Uterus (tissue), 4 donors: ENCODE data around the gene ZNF574. TPM values are rescaled to one million over a fixed set of nuclear protein-coding genes. Genes with fewer than 3 reads are reported as not detected.

Experiments used
- DNase-seq, 2 donors: peaks; one replicate each; pipeline ENCODE4 v3.0.0-alpha.2; 2019 to 2020
- H3K27ac ChIP-seq, 2 donors: fragments of 200-600 bp; sonication (generic); 1 replicate in 1 of 2; 2 replicates in 1 of 2; pipeline ENCODE4 v1.5.1; 2016 to 2018
- H3K27me3 ChIP-seq, 2 donors: fragments of 200-600 bp; sonication (generic); one replicate each; pipeline ENCODE4 v1.5.1; 2018 to 2019; ENCODE audit warnings: control low read depth in 1 of 2
- H3K36me3 ChIP-seq, 2 donors: fragments of 200-600 bp; sonication (generic); one replicate each; pipeline ENCODE4 v1.5.1; 2019; ENCODE audit warnings: control low read depth in 1 of 2
- H3K4me1 ChIP-seq, 2 donors: fragments of 200-600 bp; sonication (generic); one replicate each; pipeline ENCODE4 v1.5.1; 2018 to 2019; ENCODE audit warnings: control low read depth in 1 of 2
- H3K4me3 ChIP-seq, 2 donors: fragments of 200-600 bp; sonication (generic); 1 replicate in 1 of 2; 2 replicates in 1 of 2; pipeline ENCODE4 v1.5.1; 2018 to 2019; ENCODE audit warnings: mild to moderate bottlenecking in 1 of 2
- H3K9me3 ChIP-seq, 2 donors: fragments of 200-600 bp; sonication (generic); one replicate each; pipeline ENCODE4 v1.5.1; 2019; ENCODE audit warnings: control low read depth in 1 of 2
- CTCF ChIP-seq, 4 experiments: fragments of 200-600 bp in 2 of 4; fragments of 450-650 bp in 2 of 4; sonication (generic) in 2 of 4; IDR thresholded peaks; one replicate each; pipeline ENCODE4 v1.5.1; 2016 to 2019; ENCODE audit warnings: antibody characterized with exemption in 4 of 4, mild to moderate bottlenecking in 2 of 4, moderate library complexity in 1 of 4
- POLR2A ChIP-seq, 2 donors: fragments of 450-650 bp; IDR thresholded peaks; one replicate each; pipeline ENCODE4 v1.6.1; 2016; ENCODE audit warnings: antibody characterized with exemption in 2 of 2, mild to moderate bottlenecking in 1 of 2, moderate library complexity in 1 of 2
- intact Hi-C: fragments of 100-400 bp; cut with DNase I; formaldehyde crosslinking; loops from one replicate; pipeline ENCODE4 v1.15.1; 2023; ENCODE audit warnings: low total_unique reads
- total RNA-seq, 4 donors: library from RNA; depleted of rRNA in 3 of 4; stranded (reverse); fragments of >200 nt in 3 of 4; gene quantifications; one replicate each; pipeline versions ENCODE4 v1.1.0 to v1.2.4, GENCODE V29; 2014 to 2023
- donor health status: DM: yes; HTN: yes; CAD: no.

Gene ZNF574, protein sequence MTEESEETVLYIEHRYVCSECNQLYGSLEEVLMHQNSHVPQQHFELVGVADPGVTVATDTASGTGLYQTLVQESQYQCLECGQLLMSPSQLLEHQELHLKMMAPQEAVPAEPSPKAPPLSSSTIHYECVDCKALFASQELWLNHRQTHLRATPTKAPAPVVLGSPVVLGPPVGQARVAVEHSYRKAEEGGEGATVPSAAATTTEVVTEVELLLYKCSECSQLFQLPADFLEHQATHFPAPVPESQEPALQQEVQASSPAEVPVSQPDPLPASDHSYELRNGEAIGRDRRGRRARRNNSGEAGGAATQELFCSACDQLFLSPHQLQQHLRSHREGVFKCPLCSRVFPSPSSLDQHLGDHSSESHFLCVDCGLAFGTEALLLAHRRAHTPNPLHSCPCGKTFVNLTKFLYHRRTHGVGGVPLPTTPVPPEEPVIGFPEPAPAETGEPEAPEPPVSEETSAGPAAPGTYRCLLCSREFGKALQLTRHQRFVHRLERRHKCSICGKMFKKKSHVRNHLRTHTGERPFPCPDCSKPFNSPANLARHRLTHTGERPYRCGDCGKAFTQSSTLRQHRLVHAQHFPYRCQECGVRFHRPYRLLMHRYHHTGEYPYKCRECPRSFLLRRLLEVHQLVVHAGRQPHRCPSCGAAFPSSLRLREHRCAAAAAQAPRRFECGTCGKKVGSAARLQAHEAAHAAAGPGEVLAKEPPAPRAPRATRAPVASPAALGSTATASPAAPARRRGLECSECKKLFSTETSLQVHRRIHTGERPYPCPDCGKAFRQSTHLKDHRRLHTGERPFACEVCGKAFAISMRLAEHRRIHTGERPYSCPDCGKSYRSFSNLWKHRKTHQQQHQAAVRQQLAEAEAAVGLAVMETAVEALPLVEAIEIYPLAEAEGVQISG
- total RNA-seq: 10 to 100 TPM in 3 of 4 donors, 1 to 10 TPM in 1; 5.6 to 19.9 (median 14.1) TPM

GRCh38 chr19:42075616-42076379 is at the start of gene ZNF574:
ZNF574 (plus strand) TSS chr19:42076166; CDS start chr19:42078607, 2,441 bp downstream.
- peak; percentile 98 to 99 for DNase-seq
- Histone ChIP-seq H3K4me3 (peak within 1 kb of the TSS; percentile 74 to 89), H3K27ac (peak within 1 kb of the TSS; percentile 93 to 97), H3K4me1 (peaks cover 0 to 7% of the 10 kb centered on the region in 2 donors), H3K27me3 (no peaks in the 10 kb centered on the region), H3K36me3 (no peaks in the 10 kb centered on the region), H3K9me3 (no peaks in the 10 kb centered on the region)
- intact Hi-C loops: no loop called here
- TF ChIP-seq POLR2A (IDR thresholded peaks at IDR 0.05) (peak; percentile 94), CTCF (IDR thresholded peaks at IDR 0.05) (peak in 2 of 4 experiments; percentile 10 to 31)

- H3K4me1 ChIP-seq: no peaks in the 10 kb centered on the region
- no peaks in the 10 kb centered on the region for H3K9me3 ChIP-seq
- no peaks in the 10 kb centered on the region for H3K27me3 ChIP-seq
- DNase-seq: no peak
- no peak overlapping the region for H3K27ac ChIP-seq
- H3K36me3 ChIP-seq: no peaks in the 10 kb centered on the region
- TF ChIP-seq POLR2A (IDR thresholded peaks at IDR 0.05): no peak
- TF ChIP-seq CTCF (IDR thresholded peaks at IDR 0.05): no peak
- no peak overlapping the region for H3K4me3 ChIP-seq
- intact Hi-C loops: no loop called here
These were observed 47.4 kb upstream of the ZNF574 start for GRCh38 chr19:42028304-42029216.

- no peak overlapping the region for H3K4me3 ChIP-seq
- DNase-seq: no peak
- intact Hi-C loops: no loop called here
- H3K36me3 ChIP-seq: no peaks in the 10 kb centered on the region
- no peaks in the 10 kb centered on the region for H3K4me1 ChIP-seq
- TF ChIP-seq POLR2A (IDR thresholded peaks at IDR 0.05): no peak
- TF ChIP-seq CTCF (IDR thresholded peaks at IDR 0.05): no peak
- H3K27me3 ChIP-seq: no peaks in the 10 kb centered on the region
- H3K9me3 ChIP-seq: no peaks in the 10 kb centered on the region
- no peak overlapping the region for H3K27ac ChIP-seq
These were observed 45.1 kb upstream of the ZNF574 start for GRCh38 chr19:42030645-42031440.

GRCh38 chr19:42032431-42032830 is 43.5 kb upstream of the ZNF574 start:
- TF ChIP-seq CTCF (IDR thresholded peaks at IDR 0.05) (no peak), POLR2A (IDR thresholded peaks at IDR 0.05) (no peak)
- Histone ChIP-seq H3K36me3 (no peaks in the 10 kb centered on the region), H3K9me3 (no peaks in the 10 kb centered on the region), H3K4me1 (no peaks in the 10 kb centered on the region), H3K4me3 (no peak overlapping the region), H3K27ac (no peak overlapping the region), H3K27me3 (no peaks in the 10 kb centered on the region)
- intact Hi-C loops: no loop called here
- no peak for DNase-seq
